COLO668 (cell line): Measurements from ENCODE around the gene EIF4A3.

Source experiments
- DNase-seq: peaks from one replicate; lab custom pipeline; 2025; ENCODE audit not compliant: unreplicated experiment; lab: John Stamatoyannopoulos, UW

Gene EIF4A3

DNA sequence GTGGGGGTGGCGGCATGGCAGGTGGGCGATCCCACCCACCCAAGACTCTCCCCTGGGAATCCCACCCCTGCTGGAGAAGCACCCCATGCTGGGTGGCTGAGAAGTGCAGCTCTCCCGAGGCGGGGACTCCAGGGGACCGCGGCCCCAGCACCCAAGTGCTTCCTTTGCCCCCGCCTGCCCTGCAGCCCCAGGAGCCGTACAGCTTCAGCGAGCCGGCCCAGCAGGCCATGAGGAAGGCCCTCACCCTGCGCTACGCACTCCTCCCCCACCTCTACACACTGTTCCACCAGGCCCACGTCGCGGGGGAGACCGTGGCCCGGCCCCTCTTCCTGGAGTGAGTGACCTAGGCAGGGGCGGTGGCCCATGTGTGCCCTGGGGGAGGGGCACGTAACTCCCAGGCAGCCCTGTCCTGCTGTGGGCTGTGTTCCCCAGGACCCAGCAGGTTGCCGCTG, 33.9 kb downstream of the EIF4A3 start:
- DNase-seq, result no peak

DNA sequence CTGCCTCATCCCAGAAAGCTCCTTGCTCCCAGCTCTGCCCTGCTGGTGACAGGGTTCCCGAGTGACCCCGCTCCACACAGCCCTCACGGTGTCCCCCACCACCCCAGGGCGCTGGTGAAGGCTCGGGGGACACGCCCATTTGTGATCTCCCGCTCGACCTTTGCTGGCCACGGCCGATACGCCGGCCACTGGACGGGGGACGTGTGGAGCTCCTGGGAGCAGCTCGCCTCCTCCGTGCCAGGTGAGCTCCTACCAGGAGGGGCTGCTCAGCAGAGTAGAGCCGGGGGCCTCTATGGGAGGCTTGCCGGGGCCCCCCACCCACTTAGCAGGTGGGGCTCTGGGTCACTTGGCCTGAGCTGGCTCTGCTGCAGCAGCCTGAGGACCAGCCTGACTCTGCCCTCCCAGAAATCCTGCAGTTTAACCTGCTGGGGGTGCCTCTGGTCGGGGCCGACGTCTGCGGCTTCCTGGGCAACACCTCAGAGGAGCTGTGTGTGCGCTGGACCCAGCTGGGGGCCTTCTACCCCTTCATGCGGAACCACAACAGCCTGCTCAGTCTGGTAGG, 34.4 kb downstream of the EIF4A3 start:
- DNase-seq, result no peak

DNA sequence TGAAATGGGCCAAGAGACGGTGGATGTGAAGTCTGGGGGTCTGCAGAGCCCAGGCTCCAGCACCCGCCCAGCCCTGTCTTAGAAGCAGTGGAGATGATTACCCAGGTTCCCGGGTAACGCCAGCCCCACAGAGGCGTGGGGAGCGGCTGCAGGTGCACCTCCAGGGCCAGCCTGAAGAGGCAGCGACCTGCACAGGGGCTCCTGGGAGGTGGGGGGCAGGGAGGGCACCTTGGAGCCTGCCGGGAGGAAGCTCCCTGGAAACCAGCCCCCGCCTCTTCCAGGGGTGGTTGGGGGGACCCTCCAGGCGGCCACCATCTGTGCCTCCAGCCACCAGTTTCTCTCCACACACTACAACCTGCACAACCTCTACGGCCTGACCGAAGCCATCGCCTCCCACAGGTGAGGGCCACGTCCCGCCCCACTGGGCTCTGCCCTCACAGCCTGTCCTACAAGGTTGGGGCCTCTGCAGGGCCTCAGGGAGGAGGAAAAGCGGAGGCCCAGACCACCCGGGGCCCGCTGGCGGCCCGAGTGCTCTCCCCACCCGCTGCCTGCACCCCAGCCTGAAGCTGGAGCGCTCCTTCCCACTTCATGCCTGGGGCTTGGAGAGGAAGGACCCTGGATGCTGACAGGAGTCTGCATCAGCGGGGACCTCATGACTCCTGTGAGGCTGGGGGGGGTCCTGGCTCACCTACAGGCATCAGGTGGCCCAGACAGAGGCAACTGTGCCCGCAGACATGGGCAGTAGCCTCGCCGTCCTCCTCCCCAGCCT, 35.0 kb downstream of the EIF4A3 start:
- DNase-seq, result no peak

- DNase-seq, result no peak
Observed at GRCh38 chr17:80110927-80111701, 35.8 kb downstream of the EIF4A3 start.

DNA sequence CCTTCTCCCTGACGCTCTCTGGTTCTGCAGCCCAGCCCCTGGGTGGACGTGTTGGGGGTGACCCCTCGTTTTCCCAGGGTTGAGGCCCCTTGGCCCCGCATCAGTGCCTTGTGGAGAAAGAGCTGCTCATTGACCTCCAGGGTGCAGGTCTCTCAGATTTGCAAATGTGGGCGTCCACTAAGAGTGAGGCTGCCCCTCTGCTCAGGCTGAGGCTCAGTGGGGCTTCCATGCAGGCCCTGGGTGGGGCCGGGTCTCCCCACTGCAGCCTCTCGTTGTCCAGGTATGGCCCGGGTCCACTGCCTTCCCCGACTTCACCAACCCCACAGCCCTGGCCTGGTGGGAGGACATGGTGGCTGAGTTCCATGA, 36.5 kb downstream of the EIF4A3 start:
- DNase-seq, result no peak

DNA sequence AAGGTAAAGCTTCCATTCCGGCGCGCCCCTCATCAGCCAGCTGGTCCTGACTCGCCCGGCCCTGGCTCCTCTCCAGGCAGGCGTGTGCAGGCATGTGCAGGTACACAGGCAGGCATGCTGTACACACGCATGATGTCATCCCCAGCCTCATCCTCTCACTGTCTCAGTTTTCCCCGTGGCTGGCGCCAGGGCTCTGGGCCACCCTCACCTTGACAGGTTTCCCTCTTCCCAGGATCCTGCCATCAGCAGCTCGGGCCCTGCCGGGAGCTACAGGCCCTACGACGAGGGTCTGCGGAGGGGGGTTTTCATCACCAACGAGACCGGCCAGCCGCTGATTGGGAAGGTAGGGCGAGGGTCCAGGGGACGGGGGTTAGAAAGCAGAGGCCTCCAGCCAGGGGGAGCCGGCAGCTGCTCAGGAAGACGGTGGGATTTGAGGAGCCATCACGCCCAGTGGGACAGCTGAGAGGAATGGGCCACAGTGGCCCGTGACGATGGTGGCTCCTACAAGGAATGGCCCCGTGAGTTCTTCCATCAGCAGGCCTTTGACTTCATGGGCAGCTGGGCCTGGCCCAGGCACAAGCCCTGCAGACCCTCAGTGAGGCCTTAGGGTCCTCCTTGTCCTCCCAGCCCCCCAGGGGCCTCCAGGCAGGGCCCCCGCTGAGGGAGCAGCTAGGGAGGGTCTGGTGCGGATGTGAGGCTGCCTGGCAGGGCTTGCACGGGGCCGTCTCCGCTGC, 37.0 kb downstream of the EIF4A3 start:
- peak; percentile 71 for DNase-seq

- no peak for DNase-seq
Observed at GRCh38 chr17:80109066-80109660, 37.8 kb downstream of the EIF4A3 start.

GRCh38 chr17:80108036-80108971, 38.6 kb downstream of the EIF4A3 start:
- no peak for DNase-seq

DNA sequence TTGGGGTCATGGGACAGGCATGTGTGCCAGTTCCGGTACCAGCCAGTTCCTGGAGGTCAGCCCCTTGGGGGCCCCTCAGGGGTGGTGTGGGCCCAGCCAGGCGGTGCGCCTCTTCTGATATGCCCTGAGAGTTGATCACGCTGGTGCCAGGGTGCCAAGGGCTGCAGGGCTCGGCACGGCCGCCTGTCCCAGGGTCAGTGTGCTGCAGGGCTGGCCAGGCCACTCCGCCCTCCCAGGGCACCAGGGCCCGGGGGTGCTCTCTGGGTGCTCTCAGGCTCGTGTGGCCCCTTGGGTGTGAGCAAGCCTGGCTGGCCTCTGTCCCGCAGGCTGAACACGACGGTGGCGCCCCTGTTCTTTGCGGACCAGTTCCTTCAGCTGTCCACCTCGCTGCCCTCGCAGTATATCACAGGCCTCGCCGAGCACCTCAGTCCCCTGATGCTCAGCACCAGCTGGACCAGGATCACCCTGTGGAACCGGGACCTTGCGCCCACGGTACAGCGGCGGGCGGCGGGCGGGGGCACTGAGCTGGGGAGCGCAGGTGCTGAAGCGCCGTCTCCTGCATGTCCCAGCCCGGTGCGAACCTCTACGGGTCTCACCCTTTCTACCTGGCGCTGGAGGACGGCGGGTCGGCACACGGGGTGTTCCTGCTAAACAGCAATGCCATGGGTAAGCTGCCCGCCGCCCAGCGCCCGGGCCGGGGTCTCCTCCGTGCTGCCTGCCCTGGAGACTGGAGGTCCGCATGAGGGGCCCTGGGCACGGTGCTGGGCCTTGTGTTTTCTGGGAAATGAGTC, 39.5 kb downstream of the EIF4A3 start:
- DNase-seq, result no peak

GRCh38 chr17:80106751-80107150, 40.2 kb downstream of the EIF4A3 start:
- no peak for DNase-seq

DNA sequence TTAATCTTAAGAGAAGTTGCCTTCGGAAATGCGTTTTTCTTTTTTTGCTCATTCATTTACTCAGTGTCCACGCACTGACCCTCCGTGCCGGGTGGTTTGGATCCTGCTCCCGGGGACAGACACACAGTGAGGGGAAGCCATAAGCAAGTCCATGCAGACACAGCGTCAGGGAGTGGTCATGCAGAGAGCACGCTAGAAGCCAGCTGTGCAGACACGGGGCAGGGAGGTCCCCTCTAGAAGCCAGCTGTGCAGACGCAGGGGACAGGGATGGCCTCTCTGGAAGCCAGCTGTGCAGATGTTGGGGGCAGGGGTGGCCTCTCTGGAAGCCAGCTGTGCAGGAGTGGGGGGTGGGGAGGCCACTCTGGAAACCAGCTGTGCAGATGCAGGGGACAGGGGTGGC, 40.8 kb downstream of the EIF4A3 start:
- DNase-seq, result peak; percentile 13

DNA sequence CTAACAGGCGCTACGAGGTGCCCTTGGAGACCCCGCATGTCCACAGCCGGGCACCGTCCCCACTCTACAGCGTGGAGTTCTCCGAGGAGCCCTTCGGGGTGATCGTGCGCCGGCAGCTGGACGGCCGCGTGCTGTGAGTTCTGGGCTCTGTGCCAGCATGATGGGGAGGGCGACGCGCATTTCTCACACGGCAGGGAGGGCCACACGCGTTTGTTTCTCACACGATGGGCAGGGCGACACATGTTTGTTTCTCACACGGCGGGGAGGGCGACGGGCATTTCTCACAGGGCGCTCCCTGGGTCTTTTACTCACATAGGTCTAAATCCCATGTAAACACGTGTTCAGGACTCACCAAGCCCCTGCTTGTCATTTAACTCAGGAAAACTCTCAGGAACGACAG, 41.2 kb downstream of the EIF4A3 start:
- peak; percentile 73 for DNase-seq

GRCh38 chr17:80104956-80105375, 42.0 kb downstream of the EIF4A3 start:
- no peak for DNase-seq

- DNase-seq, result peak; percentile 64
Observed at GRCh38 chr17:80104321-80104955, 42.5 kb downstream of the EIF4A3 start.

GRCh38 chr17:80103449-80104085, 43.4 kb downstream of the EIF4A3 start:
- DNase-seq, result no peak

DNA sequence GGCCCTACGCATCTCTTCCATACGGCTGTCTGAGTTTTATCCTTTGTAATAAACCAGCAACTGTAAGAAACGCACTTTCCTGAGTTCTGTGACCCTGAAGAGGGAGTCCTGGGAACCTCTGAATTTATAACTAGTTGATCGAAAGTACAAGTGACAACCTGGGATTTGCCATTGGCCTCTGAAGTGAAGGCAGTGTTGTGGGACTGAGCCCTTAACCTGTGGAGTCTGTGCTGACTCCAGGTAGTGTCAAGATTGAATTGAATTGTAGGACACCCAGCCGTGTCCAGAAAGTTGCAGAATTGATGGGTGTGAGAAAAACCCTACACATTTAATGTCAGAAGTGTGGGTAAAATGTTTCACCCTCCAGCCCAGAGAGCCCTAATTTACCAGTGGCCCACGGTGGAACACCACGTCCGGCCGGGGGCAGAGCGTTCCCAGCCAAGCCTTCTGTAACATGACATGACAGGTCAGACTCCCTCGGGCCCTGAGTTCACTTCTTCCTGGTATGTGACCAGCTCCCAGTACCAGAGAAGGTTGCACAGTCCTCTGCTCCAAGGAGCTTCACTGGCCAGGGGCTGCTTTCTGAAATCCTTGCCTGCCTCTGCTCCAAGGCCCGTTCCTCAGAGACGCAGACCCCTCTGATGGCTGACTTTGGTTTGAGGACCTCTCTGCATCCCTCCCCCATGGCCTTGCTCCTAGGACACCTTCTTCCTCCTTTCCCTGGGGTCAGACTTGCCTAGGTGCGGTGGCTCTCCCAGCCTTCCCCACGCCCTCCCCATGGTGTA, 44.1 kb downstream of the EIF4A3 start:
- no peak for DNase-seq

GRCh38 chr17:80101946-80102663, 44.8 kb downstream of the EIF4A3 start:
- peak; percentile 27 for DNase-seq
